Mesenchymal stem cell (in vitro differentiated cells and primary cell): Measurements from ENCODE around the gene RBM8A.

Source experiments
- DNase-seq: peaks from one replicate; pipeline ENCODE4 v3.0.0-alpha.2; 2013
- H2AFZ ChIP-seq: one replicate; pipeline ENCODE4 v1.6.1; 2013; ENCODE audit warnings: low read depth, mild to moderate bottlenecking, control low read depth, inconsistent platforms, low read length, moderate library complexity
- H2AK5ac ChIP-seq: 2 replicates; pipeline ENCODE4 v1.6.1; 2013; ENCODE audit warnings: low read length, moderate library complexity, mild to moderate bottlenecking, inconsistent platforms; ENCODE audit not compliant: severe bottlenecking
- H2BK120ac ChIP-seq: one replicate; pipeline ENCODE4 v1.6.1; 2013; ENCODE audit warnings: low read depth, mild to moderate bottlenecking, inconsistent platforms, low read length, moderate library complexity
- H2BK12ac ChIP-seq, 2 experiments: one replicate each; pipeline ENCODE4 v1.6.1; 2013; ENCODE audit warnings: inconsistent platforms in 2 of 2, low read length in 2 of 2, mild to moderate bottlenecking in 2 of 2, moderate library complexity in 2 of 2, control low read depth in 1 of 2
- H2BK15ac ChIP-seq: one replicate; pipeline ENCODE4 v1.6.1; 2013; ENCODE audit warnings: mild to moderate bottlenecking, low read depth, inconsistent platforms; ENCODE audit not compliant: poor library complexity, severe bottlenecking
- H2BK5ac ChIP-seq: 2 replicates; pipeline ENCODE4 v1.6.1; 2013; ENCODE audit warnings: low read depth, mild to moderate bottlenecking, low read length, control low read depth, inconsistent platforms; ENCODE audit not compliant: poor library complexity, severe bottlenecking
- H3K14ac ChIP-seq, 2 experiments: one replicate each; pipeline ENCODE4 v1.6.1; 2013; ENCODE audit warnings: inconsistent platforms in 2 of 2, low read length in 2 of 2, control low read depth in 1 of 2, mild to moderate bottlenecking in 1 of 2, moderate library complexity in 1 of 2
- H3K18ac ChIP-seq, 2 experiments: one replicate each; pipeline ENCODE4 v1.6.1; 2013; ENCODE audit warnings: inconsistent platforms in 2 of 2, low read length in 2 of 2, control low read depth in 1 of 2, low read depth in 1 of 2, mild to moderate bottlenecking in 1 of 2
- H3K23ac ChIP-seq, 2 experiments: one replicate each; pipeline ENCODE4 v1.6.1; 2013; ENCODE audit warnings: inconsistent platforms in 2 of 2, low read length in 2 of 2, mild to moderate bottlenecking in 2 of 2, moderate library complexity in 2 of 2, control low read depth in 1 of 2
- H3K27ac ChIP-seq: 2 replicates; pipeline ENCODE4 v1.5.1; 2013; ENCODE audit warnings: mild to moderate bottlenecking, moderate library complexity, low read length, control low read depth, inconsistent platforms; ENCODE audit not compliant: poor library complexity, severe bottlenecking
- H3K27me3 ChIP-seq, 2 experiments: 2 replicates each; pipeline versions ENCODE4 v1.6.1 to v1.7.0; 2013; ENCODE audit warnings: low read length in 2 of 2, mild to moderate bottlenecking in 2 of 2, moderate library complexity in 2 of 2, control low read depth in 1 of 2, inconsistent platforms in 1 of 2; ENCODE audit not compliant: control insufficient read depth in 1 of 2, insufficient read depth in 1 of 2
- H3K36me3 ChIP-seq, 2 experiments: 2 replicates each; pipeline versions ENCODE4 v1.6.1 to v1.7.0; 2013; ENCODE audit warnings: low read length in 2 of 2, control low read depth in 1 of 2, inconsistent platforms in 1 of 2, low read depth in 1 of 2, mild to moderate bottlenecking in 1 of 2; ENCODE audit not compliant: insufficient read depth in 2 of 2, control insufficient read depth in 1 of 2
- H3K4ac ChIP-seq, 2 experiments: one replicate each; pipeline ENCODE4 v1.6.1; 2013; ENCODE audit warnings: inconsistent platforms in 2 of 2, low read length in 2 of 2, mild to moderate bottlenecking in 2 of 2, moderate library complexity in 2 of 2, control low read depth in 1 of 2, low read depth in 1 of 2
- H3K4me1 ChIP-seq: 2 replicates; pipeline ENCODE4 v1.6.1; 2013; ENCODE audit warnings: low read depth, low read length, control low read depth; ENCODE audit not compliant: control insufficient read depth, insufficient read depth
- H3K4me2 ChIP-seq: 2 replicates; pipeline ENCODE4 v1.6.1; 2013; ENCODE audit warnings: low read length, mild to moderate bottlenecking, inconsistent platforms; ENCODE audit not compliant: poor library complexity, severe bottlenecking
- H3K4me3 ChIP-seq, 2 experiments: 2 replicates each; pipeline versions ENCODE4 v1.5.1 to v1.7.0; 2013; ENCODE audit warnings: low read length in 2 of 2, mild to moderate bottlenecking in 2 of 2, control low read depth in 1 of 2, low read depth in 1 of 2; ENCODE audit not compliant: insufficient read depth in 1 of 2
- H3K79me1 ChIP-seq: replicated peaks from 2 replicates; pipeline ENCODE4 v1.6.1; 2013; ENCODE audit warnings: mild to moderate bottlenecking, control low read depth, low read length, inconsistent platforms; ENCODE audit not compliant: poor library complexity, severe bottlenecking
- H3K9ac ChIP-seq: 2 replicates; pipeline ENCODE4 v1.7.0; 2013; ENCODE audit warnings: mild to moderate bottlenecking, low read length, moderate library complexity
- H3K9me3 ChIP-seq: 2 replicates; pipeline ENCODE4 v1.7.0; 2013; ENCODE audit warnings: mild to moderate bottlenecking, low read length; ENCODE audit not compliant: control insufficient read depth
- H4K8ac ChIP-seq: one replicate; pipeline ENCODE4 v1.6.1; 2013; ENCODE audit warnings: inconsistent platforms, mild to moderate bottlenecking, low read length, moderate library complexity
- H4K91ac ChIP-seq: one replicate; pipeline ENCODE4 v1.6.1; 2013; ENCODE audit warnings: mild to moderate bottlenecking, low read length, inconsistent platforms
- WGBS: methylation state at CpG from one replicate; pipeline ENCODE4 v1.1.7; 2013; ENCODE audit warnings: mixed read lengths; 5-methylcytosine and 5-hydroxymethylcytosine counted together

Gene RBM8A

DNA sequence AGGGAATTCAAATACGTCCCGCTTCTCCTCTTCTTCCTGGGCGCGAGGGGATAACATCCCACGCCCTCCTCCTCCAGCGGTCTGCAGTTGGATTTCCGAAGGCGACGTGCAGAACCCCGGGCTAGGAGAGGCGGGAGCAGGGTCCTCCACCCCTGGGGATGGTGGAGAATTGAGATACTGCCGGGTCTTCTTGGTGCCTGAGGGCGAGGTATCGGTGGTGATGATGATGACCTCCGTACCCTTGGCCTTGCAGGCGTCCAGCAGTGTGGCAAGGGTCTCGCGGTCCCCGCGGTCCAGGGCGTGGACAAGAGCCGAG is 33.8 kb upstream of the RBM8A start:
- H3K23ac ChIP-seq, result peak overlapping the region in 1 of 2 experiments; percentile 48
- peak overlapping the region; percentile 97 for H3K4me2 ChIP-seq
- H4K91ac ChIP-seq, result peak overlapping the region; percentile 0
- peak overlapping the region; percentile 56 to 58 for H3K18ac ChIP-seq
- H3K9ac ChIP-seq, result peak overlapping the region; percentile 85
- H4K8ac ChIP-seq, result peak overlapping the region; percentile 87
- H3K4ac ChIP-seq, result peak overlapping the region; percentile 45 to 63
- H2BK12ac ChIP-seq, result peak overlapping the region; percentile 81 to 94
- H2AFZ ChIP-seq, result peak overlapping the region; percentile 92
- H3K27me3 ChIP-seq, result no peaks in the 10 kb centered on the region
- H2BK15ac ChIP-seq, result peak overlapping the region; percentile 82
- no peak overlapping the region for H3K27ac ChIP-seq
- no peaks in the 10 kb centered on the region for H3K9me3 ChIP-seq
- H3K79me1 ChIP-seq, result peaks cover 10% of the 10 kb centered on the region
- H2AK5ac ChIP-seq, result no peak overlapping the region
- H3K14ac ChIP-seq, result peak overlapping the region in 1 of 2 experiments; percentile 57
- H3K4me1 ChIP-seq, result peaks cover 26% of the 10 kb centered on the region
- no peaks in the 10 kb centered on the region for H3K36me3 ChIP-seq
- no peak for DNase-seq
- 2% methylated on average over 11 of the region's 22 CpGs for WGBS
- H2BK120ac ChIP-seq, result no peak overlapping the region
- H3K4me3 ChIP-seq, result peak overlapping the region; percentile 73 to 87
- no peak overlapping the region for H2BK5ac ChIP-seq

- H3K27me3 ChIP-seq, result no peaks in the 10 kb centered on the region
- WGBS, result under 1% methylated on average over 43 of the region's 44 CpGs
- H3K9ac ChIP-seq, result peak overlapping the region; percentile 85
- peak overlapping the region; percentile 13 for H3K27ac ChIP-seq
- H3K23ac ChIP-seq, result peak overlapping the region in 1 of 2 experiments; percentile 48
- H3K36me3 ChIP-seq, result no peaks in the 10 kb centered on the region
- H3K18ac ChIP-seq, result peak overlapping the region; percentile 58 to 67
- H2BK120ac ChIP-seq, result no peak overlapping the region
- peaks cover 10% of the 10 kb centered on the region for H3K79me1 ChIP-seq
- H3K9me3 ChIP-seq, result no peaks in the 10 kb centered on the region
- H2AK5ac ChIP-seq, result no peak overlapping the region
- H4K8ac ChIP-seq, result peak overlapping the region; percentile 87
- peak overlapping the region; percentile 92 for H2AFZ ChIP-seq
- H3K4me3 ChIP-seq, result peak overlapping the region; percentile 73 to 87
- peak overlapping the region in 1 of 2 experiments; percentile 57 for H3K14ac ChIP-seq
- no peak overlapping the region for H2BK5ac ChIP-seq
- peak overlapping the region; percentile 0 for H4K91ac ChIP-seq
- H3K4me2 ChIP-seq, result peak overlapping the region; percentile 97
- H3K4ac ChIP-seq, result peak overlapping the region; percentile 45 to 63
- H2BK12ac ChIP-seq, result peak overlapping the region; percentile 81 to 94
- H3K4me1 ChIP-seq, result peaks cover 26% of the 10 kb centered on the region
- H2BK15ac ChIP-seq, result peak overlapping the region; percentile 82
- peak; percentile 83 for DNase-seq
These were observed 33.3 kb upstream of the RBM8A start for GRCh38 chr1:145960468-145961108.

- peaks cover 26% of the 10 kb centered on the region for H3K4me1 ChIP-seq
- H2BK12ac ChIP-seq, result peak overlapping the region; percentile 41 to 85
- peak overlapping the region; percentile 85 for H3K9ac ChIP-seq
- 17% methylated on average over 12 of the region's 12 CpGs for WGBS
- H3K4ac ChIP-seq, result peak overlapping the region; percentile 50 to 73
- H2BK5ac ChIP-seq, result no peak overlapping the region
- no peak overlapping the region for H3K23ac ChIP-seq
- H3K18ac ChIP-seq, result peak overlapping the region; percentile 58 to 67
- peak overlapping the region; percentile 73 to 87 for H3K4me3 ChIP-seq
- H3K9me3 ChIP-seq, result no peaks in the 10 kb centered on the region
- peak overlapping the region; percentile 64 for H4K91ac ChIP-seq
- H3K4me2 ChIP-seq, result peak overlapping the region; percentile 97
- DNase-seq, result no peak
- peak overlapping the region in 1 of 2 experiments; percentile 44 for H3K14ac ChIP-seq
- no peak overlapping the region for H2AFZ ChIP-seq
- H3K27me3 ChIP-seq, result no peaks in the 10 kb centered on the region
- H2BK15ac ChIP-seq, result no peak overlapping the region
- H3K79me1 ChIP-seq, result peaks cover 10% of the 10 kb centered on the region
- H3K36me3 ChIP-seq, result no peaks in the 10 kb centered on the region
- H3K27ac ChIP-seq, result no peak overlapping the region
- H2BK120ac ChIP-seq, result no peak overlapping the region
- peak overlapping the region; percentile 85 for H4K8ac ChIP-seq
- H2AK5ac ChIP-seq, result no peak overlapping the region
These were observed 32.7 kb upstream of the RBM8A start for GRCh38 chr1:145959957-145960467.

DNA sequence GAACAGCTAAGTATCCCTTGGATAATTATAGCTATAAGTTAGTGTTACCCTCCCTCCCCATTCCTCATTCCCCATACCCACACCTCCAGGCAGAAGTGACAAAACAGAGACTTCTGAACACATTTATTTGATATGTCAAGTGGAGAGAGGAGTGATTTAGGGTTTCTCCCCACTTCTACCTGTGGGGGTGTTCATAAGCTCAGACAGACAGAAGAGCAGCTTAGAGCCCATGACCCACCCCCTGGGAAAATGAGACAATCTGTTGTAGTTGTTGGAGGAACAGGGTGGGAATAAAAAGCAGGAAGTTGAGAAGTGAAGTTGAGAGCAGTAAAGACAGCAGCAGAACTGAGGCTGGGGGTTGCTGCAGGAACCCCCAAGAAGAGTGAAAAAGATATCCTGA is 32.0 kb upstream of the RBM8A start:
- H3K9me3 ChIP-seq, result no peaks in the 10 kb centered on the region
- no peak overlapping the region for H3K4me3 ChIP-seq
- H3K18ac ChIP-seq, result no peak overlapping the region
- no peak overlapping the region for H3K14ac ChIP-seq
- H3K4me1 ChIP-seq, result peaks cover 26% of the 10 kb centered on the region
- H3K27me3 ChIP-seq, result no peaks in the 10 kb centered on the region
- no peak overlapping the region for H3K23ac ChIP-seq
- no peak for DNase-seq
- H3K4ac ChIP-seq, result no peak overlapping the region
- no peak overlapping the region for H3K9ac ChIP-seq
- no peak overlapping the region for H3K27ac ChIP-seq
- H2AFZ ChIP-seq, result no peak overlapping the region
- H3K36me3 ChIP-seq, result no peaks in the 10 kb centered on the region
- H4K8ac ChIP-seq, result no peak overlapping the region
- H3K4me2 ChIP-seq, result no peak overlapping the region
- no peak overlapping the region for H2BK5ac ChIP-seq
- peaks cover 8% of the 10 kb centered on the region for H3K79me1 ChIP-seq
- no peak overlapping the region for H2BK15ac ChIP-seq
- peak overlapping the region; percentile 2 to 51 for H2BK12ac ChIP-seq
- no peak overlapping the region for H2AK5ac ChIP-seq
- no peak overlapping the region for H4K91ac ChIP-seq
- no peak overlapping the region for H2BK120ac ChIP-seq
